ENCODE measurements around the gene ROR2. TPM values are rescaled to one million over a fixed set of nuclear protein-coding genes. Genes with fewer than 3 reads are reported as not detected.
A peak's percentile ranks its signal among the peaks of the same experiment; 100 is the strongest.

Gene ROR2
- total RNA-seq, 8 experiments from 2014 or later, result 0.32 to 26.3 (median 7.4) TPM

DNA sequence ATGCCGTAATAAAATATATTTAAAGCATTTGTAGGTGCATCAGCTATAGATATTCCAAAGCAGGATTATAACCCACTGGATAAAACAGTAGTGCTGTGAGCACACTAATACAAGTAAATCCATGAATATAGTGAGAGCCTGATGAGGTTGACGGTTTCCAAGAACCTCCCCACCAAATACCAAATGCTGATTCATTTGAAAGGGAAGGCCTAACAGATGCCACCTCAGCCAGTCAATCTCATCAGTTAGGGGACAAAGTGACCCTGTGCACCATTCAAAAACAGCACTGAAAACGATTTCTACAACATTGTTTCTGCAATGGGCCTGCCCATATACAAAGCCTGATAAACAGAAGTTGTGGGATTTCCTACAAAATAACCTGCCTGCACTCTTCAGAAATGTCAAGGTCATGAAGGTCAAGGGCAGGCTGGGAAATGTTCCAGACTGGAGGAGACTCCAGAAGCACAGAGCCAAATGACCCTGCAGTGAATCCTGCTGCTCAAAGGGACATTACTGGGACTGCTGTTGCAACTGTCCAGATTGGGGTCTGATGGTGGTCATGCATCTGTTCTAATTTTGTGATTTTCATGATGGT is 69.6 kb downstream of the ROR2 start:
- in situ Hi-C loops (cut with MboI; ENCODE audit: low pct_unique_long_range_greater_than_20kb in 2 of 9, low sequenced_read_pairs in 9 of 9, unreplicated experiment in 9 of 9), result no loop called here
- peak in 1 of 8 experiments; percentile 40 for ATAC-seq (replicated peaks in 6 of 8)
- H3K4me1 ChIP-seq (replicated peaks in 1 of 2), result peaks cover 12 to 16% of the 10 kb centered on the region in 2 donors
- no peak overlapping the region for H3K27ac ChIP-seq
- no peak overlapping the region for H3K4me3 ChIP-seq
- 33 to 100% (median 90%) methylated on average over 1 to 3 of the region's 3 CpGs; no CpG with 5 or more reads in 2 of the 10 experiments for WGBS, 10 experiments

DNA sequence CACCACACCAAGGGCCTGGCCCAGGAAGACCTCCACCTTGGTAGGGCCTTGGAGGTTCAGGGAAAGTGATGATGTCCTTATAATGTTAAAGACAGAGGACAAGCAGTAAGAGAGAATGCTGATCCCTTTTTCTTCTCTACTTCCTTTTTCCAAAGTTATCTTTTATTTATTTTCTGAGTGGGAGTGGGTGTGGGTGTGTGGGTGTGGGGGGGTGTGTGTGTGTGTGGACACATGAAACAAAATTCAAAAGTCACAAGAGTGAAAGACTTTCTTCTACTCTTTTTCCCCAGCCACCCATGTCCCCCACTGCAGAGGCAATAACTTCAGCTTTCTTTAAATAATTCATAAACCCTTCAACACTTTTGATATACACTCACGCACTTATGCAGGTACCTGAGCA is 70.8 kb downstream of the ROR2 start:
- H3K4me1 ChIP-seq (replicated peaks in 1 of 2), result peaks cover 8 to 13% of the 10 kb centered on the region in 2 donors
- ATAC-seq (replicated peaks in 6 of 8), result no peak
- in situ Hi-C loops (cut with MboI; ENCODE audit: low pct_unique_long_range_greater_than_20kb in 2 of 9, low sequenced_read_pairs in 9 of 9, unreplicated experiment in 9 of 9), result no loop called here

GRCh38 chr9:91873637-91874051 is 76.4 kb downstream of the ROR2 start:
- peak; percentile 76 to 100 (median 98) for ATAC-seq (replicated peaks in 6 of 8)
- in situ Hi-C loops (cut with MboI; ENCODE audit: low pct_unique_long_range_greater_than_20kb in 2 of 9, low sequenced_read_pairs in 9 of 9, unreplicated experiment in 9 of 9), result no loop called here
- Histone ChIP-seq H3K4me1 (replicated peaks in 1 of 2) (peaks cover 19 to 25% of the 10 kb centered on the region in 2 donors), H3K4me3 (no peak overlapping the region), H3K27ac (peak overlapping the region; percentile 54 to 55)
- WGBS, 10 experiments, result 0 to 72% (median 43%) methylated on average over 3 to 6 of the region's 6 CpGs; no CpG with 5 or more reads in 4 of the 10 experiments

More for the DNA sequence above, 70.8 kb downstream of the ROR2 start:
- Histone ChIP-seq H3K27ac (no peak overlapping the region), H3K4me3 (no peak overlapping the region)
- 89 to 100% (median 100%) methylated on average over 1 of the region's 1 CpG; no CpG with 5 or more reads in 4 of the 10 experiments for WGBS, 10 experiments

- Histone ChIP-seq H3K4me3 (no peak overlapping the region), H3K27ac (no peak overlapping the region), H3K4me1 (replicated peaks in 1 of 2) (peaks cover 9 to 14% of the 10 kb centered on the region in 2 donors)
- in situ Hi-C loops (cut with MboI; ENCODE audit: low pct_unique_long_range_greater_than_20kb in 2 of 9, low sequenced_read_pairs in 9 of 9, unreplicated experiment in 9 of 9), result no loop called here
- no peak for ATAC-seq (replicated peaks in 6 of 8)
- WGBS, 10 experiments, result 39 to 100% (median 78%) methylated on average over 1 to 5 of the region's 5 CpGs
These were observed 81.2 kb downstream of the ROR2 start for GRCh38 chr9:91868732-91869391.

DNA sequence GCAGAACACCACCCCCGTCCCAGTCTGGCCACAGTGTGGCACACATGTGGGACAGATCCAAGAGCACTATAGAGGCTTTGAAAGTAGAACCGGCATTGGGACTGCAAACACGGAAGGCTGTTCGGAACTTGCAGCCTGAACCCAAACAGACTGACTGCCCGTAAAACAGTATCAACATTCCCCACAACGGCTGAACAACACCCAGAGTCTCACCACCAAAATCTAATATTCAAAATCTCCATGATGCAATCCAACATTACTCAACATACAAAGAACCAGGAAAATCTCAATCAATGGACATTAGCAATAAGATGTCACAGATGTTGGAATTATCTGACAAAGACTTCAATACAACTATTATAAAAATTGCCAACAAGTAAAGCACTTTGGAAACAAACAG is 82.3 kb downstream of the ROR2 start:
- 3 to 100% (median 50%) methylated on average over 1 to 6 of the region's 6 CpGs; no CpG with 5 or more reads in 2 of the 10 experiments for WGBS, 10 experiments
- Histone ChIP-seq H3K4me1 (replicated peaks in 1 of 2) (peaks cover 0 to 5% of the 10 kb centered on the region in 2 donors), H3K4me3 (no peak overlapping the region), H3K27ac (no peak overlapping the region)
- peak in 3 of 8 experiments; percentile 66 to 90 (median 79) for ATAC-seq (replicated peaks in 6 of 8)
- in situ Hi-C loops (cut with MboI; ENCODE audit: low pct_unique_long_range_greater_than_20kb in 2 of 9, low sequenced_read_pairs in 9 of 9, unreplicated experiment in 9 of 9), result no loop called here

GRCh38 chr9:91865041-91865440 is 85.0 kb downstream of the ROR2 start:
- Histone ChIP-seq H3K4me3 (no peak overlapping the region), H3K4me1 (replicated peaks in 1 of 2) (peaks cover 0 to 5% of the 10 kb centered on the region in 2 donors), H3K27ac (no peak overlapping the region)
- peak in 2 of 8 experiments; percentile 24 to 60 for ATAC-seq (replicated peaks in 6 of 8)
- 20 to 81% (median 45%) methylated on average over 2 to 5 of the region's 5 CpGs; no CpG with 5 or more reads in 3 of the 10 experiments for WGBS, 10 experiments
- in situ Hi-C loops (cut with MboI; ENCODE audit: low pct_unique_long_range_greater_than_20kb in 2 of 9, low sequenced_read_pairs in 9 of 9, unreplicated experiment in 9 of 9), result no loop called here

DNA sequence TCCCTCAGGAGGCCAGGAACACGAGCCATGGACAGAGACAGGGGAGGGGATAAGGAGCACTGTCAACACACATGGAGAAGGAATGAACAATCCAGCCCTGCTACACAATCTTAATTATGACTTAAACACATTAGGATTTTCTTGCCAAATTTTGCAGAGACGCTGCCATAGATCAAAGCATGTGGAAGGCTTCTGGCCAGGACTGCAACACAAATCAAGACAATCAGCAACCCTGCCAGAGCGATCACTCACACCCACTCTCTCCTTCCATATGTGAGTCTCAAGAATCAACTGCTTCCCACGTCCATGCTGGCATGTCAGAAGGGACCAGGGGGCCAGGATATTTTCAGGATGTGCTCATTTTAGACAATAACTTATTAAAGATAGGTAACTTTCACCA is 85.6 kb downstream of the ROR2 start:
- in situ Hi-C loops (cut with MboI; ENCODE audit: low pct_unique_long_range_greater_than_20kb in 2 of 9, low sequenced_read_pairs in 9 of 9, unreplicated experiment in 9 of 9), result no loop called here
- Histone ChIP-seq H3K4me3 (no peak overlapping the region), H3K4me1 (replicated peaks in 1 of 2) (peaks cover 0 to 5% of the 10 kb centered on the region in 2 donors), H3K27ac (no peak overlapping the region)
- ATAC-seq (replicated peaks in 6 of 8), result peak in 1 of 8 experiments; percentile 23
- 0 to 86% (median 80%) methylated on average over 1 to 4 of the region's 4 CpGs; no CpG with 5 or more reads in 3 of the 10 experiments for WGBS, 10 experiments

- Histone ChIP-seq H3K4me3 (no peak overlapping the region), H3K27ac (no peak overlapping the region), H3K4me1 (replicated peaks in 1 of 2) (peaks cover 0 to 6% of the 10 kb centered on the region in 2 donors)
- in situ Hi-C loops (cut with MboI; ENCODE audit: low pct_unique_long_range_greater_than_20kb in 2 of 9, low sequenced_read_pairs in 9 of 9, unreplicated experiment in 9 of 9), result no loop called here
- WGBS, 10 experiments, result 61 to 97% (median 75%) methylated on average over 2 to 4 of the region's 4 CpGs; no CpG with 5 or more reads in 1 of the 10 experiments
- no peak for ATAC-seq (replicated peaks in 6 of 8)
These were observed 86.6 kb downstream of the ROR2 start for GRCh38 chr9:91863469-91863868.

GRCh38 chr9:91858213-91859030 is 91.6 kb downstream of the ROR2 start:
- no peak overlapping the region for H3K4me3 ChIP-seq
- 20 to 100% (median 80%) methylated on average over 1 to 8 of the region's 17 CpGs; no CpG with 5 or more reads in 2 of the 10 experiments for WGBS, 10 experiments
- peaks cover 17 to 23% of the 10 kb centered on the region in 2 donors for H3K4me1 ChIP-seq (replicated peaks in 1 of 2)
- H3K27ac ChIP-seq, result no peak overlapping the region
- in situ Hi-C loops (cut with MboI; ENCODE audit: low pct_unique_long_range_greater_than_20kb in 2 of 9, low sequenced_read_pairs in 9 of 9, unreplicated experiment in 9 of 9), result no loop called here
- peak in 5 of 8 experiments; percentile 28 to 93 (median 61) for ATAC-seq (replicated peaks in 6 of 8)

DNA sequence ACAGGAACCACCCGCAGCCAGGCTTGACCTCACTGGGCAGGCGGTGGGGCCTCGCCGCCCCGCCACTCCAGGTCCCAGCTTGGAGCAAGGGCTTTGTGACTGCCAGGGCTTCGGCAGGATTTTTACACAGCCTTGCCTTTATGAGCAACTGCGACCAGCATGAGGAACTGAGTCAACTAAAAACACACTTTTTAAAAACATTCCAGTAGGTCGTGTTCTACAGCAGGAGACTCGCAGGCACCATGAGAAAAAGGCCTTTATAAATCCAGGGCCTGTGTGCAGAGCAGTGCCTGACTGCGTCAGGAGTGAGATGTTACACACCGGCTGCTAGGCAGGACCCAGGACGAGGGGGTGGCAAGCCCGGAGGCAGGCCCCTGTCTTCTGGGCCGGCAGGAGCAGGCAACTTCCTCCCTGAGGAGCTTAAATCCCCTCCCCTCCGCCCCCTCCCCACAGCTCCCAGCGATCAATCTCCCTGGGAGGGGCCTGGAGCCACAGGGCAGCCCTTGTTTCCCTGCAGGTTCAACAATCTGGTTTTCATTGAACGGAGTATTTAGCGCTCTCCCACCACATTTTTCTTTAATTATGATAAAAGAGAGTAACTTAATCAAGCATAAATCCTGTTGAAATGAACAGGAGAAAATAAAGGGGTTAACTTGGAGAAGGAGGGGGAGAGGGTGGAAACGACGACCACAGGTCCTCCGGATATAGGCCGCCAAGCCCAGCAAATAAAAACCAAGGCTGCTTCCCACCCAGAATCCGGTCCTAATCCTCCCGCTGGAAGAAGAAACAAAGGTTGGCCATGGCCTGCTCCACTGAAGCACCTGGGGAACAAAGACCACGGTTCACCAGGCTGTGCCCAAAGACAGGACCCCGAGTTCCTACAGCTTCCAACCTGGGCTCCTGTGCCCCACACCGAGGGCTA is 92.5 kb downstream of the ROR2 start:
- WGBS, 10 experiments, result 10 to 87% (median 50%) methylated on average over 1 to 11 of the region's 27 CpGs; no CpG with 5 or more reads in 1 of the 10 experiments
- peak in 5 of 8 experiments; percentile 81 to 92 (median 91) for ATAC-seq (replicated peaks in 6 of 8)
- no peak overlapping the region for H3K4me3 ChIP-seq
- in situ Hi-C loops (cut with MboI; ENCODE audit: low pct_unique_long_range_greater_than_20kb in 2 of 9, low sequenced_read_pairs in 9 of 9, unreplicated experiment in 9 of 9), result no loop called here
- peaks cover 17 to 23% of the 10 kb centered on the region in 2 donors for H3K4me1 ChIP-seq (replicated peaks in 1 of 2)
- peak overlapping the region in 1 of 2 donors; percentile 7 for H3K27ac ChIP-seq

DNA sequence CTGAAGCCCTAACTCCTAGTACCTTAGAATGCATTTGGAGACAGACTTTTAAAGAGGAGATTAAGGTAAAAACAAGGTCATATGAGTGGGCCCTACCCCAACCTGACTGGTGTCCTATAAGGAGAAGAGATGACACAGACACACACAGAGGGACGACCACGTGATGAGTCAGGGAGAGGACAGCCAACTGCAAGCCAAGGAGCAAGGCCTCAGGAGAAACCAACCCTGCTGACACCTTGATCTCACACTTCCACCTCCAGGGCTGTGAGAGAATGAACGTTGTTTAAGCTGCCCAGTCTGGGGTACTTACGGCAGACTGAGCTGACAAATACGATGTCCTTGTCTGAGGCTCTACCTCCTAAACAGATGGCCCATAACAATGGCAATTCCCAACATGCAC is 93.6 kb downstream of the ROR2 start:
- H3K27ac ChIP-seq, result no peak overlapping the region
- in situ Hi-C loops (cut with MboI; ENCODE audit: low pct_unique_long_range_greater_than_20kb in 2 of 9, low sequenced_read_pairs in 9 of 9, unreplicated experiment in 9 of 9), result no loop called here
- H3K4me3 ChIP-seq, result no peak overlapping the region
- ATAC-seq (replicated peaks in 6 of 8), result peak in 5 of 8 experiments; percentile 34 to 67 (median 38)
- 40 to 100% (median 66%) methylated on average over 1 to 3 of the region's 5 CpGs; no CpG with 5 or more reads in 2 of the 10 experiments for WGBS, 10 experiments
- H3K4me1 ChIP-seq (replicated peaks in 1 of 2), result peaks cover 17 to 23% of the 10 kb centered on the region in 2 donors

DNA sequence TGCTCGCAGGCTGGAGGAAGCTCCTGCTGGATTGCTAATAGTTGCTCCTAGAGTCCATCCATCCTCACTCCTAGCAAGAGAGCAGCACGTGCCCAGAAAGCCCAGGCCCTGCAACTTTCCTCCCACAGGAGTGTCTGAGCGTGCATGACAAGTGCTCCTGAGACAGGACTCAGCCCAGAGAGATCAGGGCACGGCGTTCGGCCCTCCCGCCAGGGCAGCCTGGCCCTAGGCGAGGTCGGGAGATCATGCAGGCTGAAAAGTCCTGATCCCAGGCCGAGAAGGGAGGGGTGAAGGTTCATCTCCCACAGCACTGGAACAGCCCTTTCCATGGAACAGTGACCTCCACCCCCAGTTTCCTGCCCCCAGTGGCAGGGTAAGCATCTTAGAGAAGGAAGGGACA is 94.8 kb downstream of the ROR2 start:
- no peak overlapping the region for H3K27ac ChIP-seq
- H3K4me3 ChIP-seq, result no peak overlapping the region
- ATAC-seq (replicated peaks in 6 of 8), result no peak
- H3K4me1 ChIP-seq (replicated peaks in 1 of 2), result peaks cover 17 to 23% of the 10 kb centered on the region in 2 donors
- WGBS, 10 experiments, result 63 to 100% (median 90%) methylated on average over 1 to 7 of the region's 10 CpGs; no CpG with 5 or more reads in 6 of the 10 experiments
- in situ Hi-C loops (cut with MboI; ENCODE audit: low pct_unique_long_range_greater_than_20kb in 2 of 9, low sequenced_read_pairs in 9 of 9, unreplicated experiment in 9 of 9), result no loop called here
